Measurements from ENCODE around the gene SH3TC2.

DNA sequence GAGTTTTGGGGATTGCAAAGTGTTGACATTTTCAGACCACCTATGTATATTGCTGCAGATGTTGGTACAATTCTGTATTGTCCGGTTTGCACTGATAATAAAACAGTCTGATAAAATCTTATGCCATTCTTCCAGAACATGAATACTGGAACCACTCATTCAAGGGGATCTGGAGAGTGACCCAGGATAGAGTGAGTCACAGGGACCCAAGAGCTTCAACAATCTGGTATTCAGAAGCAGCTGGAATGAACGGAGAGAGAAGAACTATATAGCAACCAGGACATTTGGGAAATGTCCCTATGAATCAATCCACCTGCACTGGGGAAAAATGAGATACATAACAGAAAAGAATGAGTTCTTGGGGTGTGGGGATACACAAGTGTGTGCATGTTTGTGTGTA is 73.3 kb downstream of the SH3TC2 start:
- TF ChIP-seq, protein P1, sequence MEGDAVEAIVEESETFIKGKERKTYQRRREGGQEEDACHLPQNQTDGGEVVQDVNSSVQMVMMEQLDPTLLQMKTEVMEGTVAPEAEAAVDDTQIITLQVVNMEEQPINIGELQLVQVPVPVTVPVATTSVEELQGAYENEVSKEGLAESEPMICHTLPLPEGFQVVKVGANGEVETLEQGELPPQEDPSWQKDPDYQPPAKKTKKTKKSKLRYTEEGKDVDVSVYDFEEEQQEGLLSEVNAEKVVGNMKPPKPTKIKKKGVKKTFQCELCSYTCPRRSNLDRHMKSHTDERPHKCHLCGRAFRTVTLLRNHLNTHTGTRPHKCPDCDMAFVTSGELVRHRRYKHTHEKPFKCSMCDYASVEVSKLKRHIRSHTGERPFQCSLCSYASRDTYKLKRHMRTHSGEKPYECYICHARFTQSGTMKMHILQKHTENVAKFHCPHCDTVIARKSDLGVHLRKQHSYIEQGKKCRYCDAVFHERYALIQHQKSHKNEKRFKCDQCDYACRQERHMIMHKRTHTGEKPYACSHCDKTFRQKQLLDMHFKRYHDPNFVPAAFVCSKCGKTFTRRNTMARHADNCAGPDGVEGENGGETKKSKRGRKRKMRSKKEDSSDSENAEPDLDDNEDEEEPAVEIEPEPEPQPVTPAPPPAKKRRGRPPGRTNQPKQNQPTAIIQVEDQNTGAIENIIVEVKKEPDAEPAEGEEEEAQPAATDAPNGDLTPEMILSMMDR (IDR thresholded peaks at IDR 0.05): no peak
- TF ChIP-seq POLR2A (IDR thresholded peaks at IDR 0.05): no peak
